ENCODE results near the gene IGSF9. TPM values are rescaled to one million over a fixed set of nuclear protein-coding genes. Genes with fewer than 3 reads are reported as not detected.

Gene IGSF9
- total RNA-seq, 1 experiment from 2014 or later = 7.1 TPM

GRCh38 chr1:159879977-159880376, 65.4 kb downstream of the IGSF9 start:
- ChIA-PET POLR2A (ENCODE audit: low non-redundant PET) (no interaction called here), CTCF (no interaction called here)
- DNase-seq (ENCODE audit: low spot score) = peak; percentile 36
- Histone ChIP-seq H3K4me1 (ENCODE audit: insufficient read depth, low read length, poor library complexity, severe bottlenecking) (peaks cover 13% of the 10 kb centered on the region), H3K27me3 (replicated peaks; ENCODE audit: insufficient read depth, low read depth, low read length, poor library complexity) (no peaks in the 10 kb centered on the region), H3K4me3 (ENCODE audit: low read depth, low read length, poor library complexity, severe bottlenecking) (no peak overlapping the region), H3K9me3 (ENCODE audit: low read depth, low read length, poor library complexity, severe bottlenecking) (no peaks in the 10 kb centered on the region), H3K36me3 (ENCODE audit: insufficient read depth, low read length, poor library complexity, severe bottlenecking) (no peaks in the 10 kb centered on the region), H3K27ac (ENCODE audit: low read depth, low read length, poor library complexity, severe bottlenecking) (no peak overlapping the region)
- BruUV-seq (replicated peaks) = no TSS peak
- intact Hi-C loops (cut with micrococcal nuclease; ENCODE audit: unreplicated experiment) = no loop called here
- TF ChIP-seq EZH2 (IDR thresholded peaks at IDR 0.05; ENCODE audit: borderline replicate concordance, low read depth, low read length, poor library complexity, severe bottlenecking) = no peak
- TF ChIP-seq, protein P1, sequence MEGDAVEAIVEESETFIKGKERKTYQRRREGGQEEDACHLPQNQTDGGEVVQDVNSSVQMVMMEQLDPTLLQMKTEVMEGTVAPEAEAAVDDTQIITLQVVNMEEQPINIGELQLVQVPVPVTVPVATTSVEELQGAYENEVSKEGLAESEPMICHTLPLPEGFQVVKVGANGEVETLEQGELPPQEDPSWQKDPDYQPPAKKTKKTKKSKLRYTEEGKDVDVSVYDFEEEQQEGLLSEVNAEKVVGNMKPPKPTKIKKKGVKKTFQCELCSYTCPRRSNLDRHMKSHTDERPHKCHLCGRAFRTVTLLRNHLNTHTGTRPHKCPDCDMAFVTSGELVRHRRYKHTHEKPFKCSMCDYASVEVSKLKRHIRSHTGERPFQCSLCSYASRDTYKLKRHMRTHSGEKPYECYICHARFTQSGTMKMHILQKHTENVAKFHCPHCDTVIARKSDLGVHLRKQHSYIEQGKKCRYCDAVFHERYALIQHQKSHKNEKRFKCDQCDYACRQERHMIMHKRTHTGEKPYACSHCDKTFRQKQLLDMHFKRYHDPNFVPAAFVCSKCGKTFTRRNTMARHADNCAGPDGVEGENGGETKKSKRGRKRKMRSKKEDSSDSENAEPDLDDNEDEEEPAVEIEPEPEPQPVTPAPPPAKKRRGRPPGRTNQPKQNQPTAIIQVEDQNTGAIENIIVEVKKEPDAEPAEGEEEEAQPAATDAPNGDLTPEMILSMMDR (conservative IDR thresholded peaks at IDR 0.05; ENCODE audit: low read depth, low read length) = no peak

- TF ChIP-seq, protein P1 (conservative IDR thresholded peaks at IDR 0.05; ENCODE audit: low read depth, low read length) = no peak
- no peak for TF ChIP-seq EZH2 (IDR thresholded peaks at IDR 0.05; ENCODE audit: borderline replicate concordance, low read depth, low read length, poor library complexity, severe bottlenecking)
- Histone ChIP-seq H3K9me3 (ENCODE audit: low read depth, low read length, poor library complexity, severe bottlenecking) (no peaks in the 10 kb centered on the region), H3K27me3 (replicated peaks; ENCODE audit: insufficient read depth, low read depth, low read length, poor library complexity) (no peaks in the 10 kb centered on the region), H3K4me3 (ENCODE audit: low read depth, low read length, poor library complexity, severe bottlenecking) (no peak overlapping the region), H3K36me3 (ENCODE audit: insufficient read depth, low read length, poor library complexity, severe bottlenecking) (no peaks in the 10 kb centered on the region), H3K27ac (ENCODE audit: low read depth, low read length, poor library complexity, severe bottlenecking) (no peak overlapping the region), H3K4me1 (ENCODE audit: insufficient read depth, low read length, poor library complexity, severe bottlenecking) (peaks cover 13% of the 10 kb centered on the region)
- DNase-seq (ENCODE audit: low spot score) = no peak
- no TSS peak for BruUV-seq (replicated peaks)
- intact Hi-C loops (cut with micrococcal nuclease; ENCODE audit: unreplicated experiment) = no loop called here
- CTCF ChIA-PET = no interaction called here
- POLR2A ChIA-PET (ENCODE audit: low non-redundant PET) = no interaction called here
These were observed 66.3 kb downstream of the IGSF9 start for GRCh38 chr1:159879136-159879535.

DNA sequence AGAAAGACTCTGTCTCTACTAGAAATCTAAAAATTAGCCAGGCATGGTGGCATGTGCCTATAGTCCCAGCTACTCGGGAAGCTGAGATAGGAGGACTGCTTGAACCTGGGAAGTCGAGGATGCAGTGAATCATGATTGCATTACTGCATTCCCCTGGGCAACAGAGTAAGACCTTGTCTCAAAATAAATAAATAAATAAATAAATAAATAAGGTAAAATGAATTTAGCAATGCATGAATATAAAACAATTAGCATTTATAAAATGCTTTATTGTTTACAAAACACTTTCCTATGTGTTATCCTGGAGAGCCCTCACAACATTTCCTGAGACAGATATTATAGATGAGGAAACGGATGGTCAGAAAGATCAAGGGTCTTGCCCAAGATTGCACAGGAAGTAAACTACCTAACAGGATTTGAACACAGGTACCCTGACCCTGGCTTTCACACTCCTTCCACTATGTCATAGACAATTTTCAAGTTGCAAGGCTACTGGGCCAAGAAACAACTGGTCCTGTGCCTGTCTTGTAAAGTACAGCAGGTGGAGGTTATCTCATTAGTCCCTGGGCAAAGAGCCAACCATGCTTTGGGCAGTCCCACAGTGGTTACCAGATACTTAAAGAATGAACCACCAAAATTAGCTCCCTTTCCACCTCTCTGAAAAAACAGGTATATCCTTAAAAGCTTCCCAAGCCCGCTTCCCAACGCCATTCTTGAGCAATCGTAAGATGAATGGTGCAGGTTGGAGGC, 67.5 kb downstream of the IGSF9 start:
- no peak for DNase-seq (ENCODE audit: low spot score)
- Histone ChIP-seq H3K4me1 (ENCODE audit: insufficient read depth, low read length, poor library complexity, severe bottlenecking) (peaks cover 15% of the 10 kb centered on the region), H3K36me3 (ENCODE audit: insufficient read depth, low read length, poor library complexity, severe bottlenecking) (no peaks in the 10 kb centered on the region), H3K27me3 (replicated peaks; ENCODE audit: insufficient read depth, low read depth, low read length, poor library complexity) (no peaks in the 10 kb centered on the region), H3K27ac (ENCODE audit: low read depth, low read length, poor library complexity, severe bottlenecking) (no peak overlapping the region), H3K9me3 (ENCODE audit: low read depth, low read length, poor library complexity, severe bottlenecking) (no peaks in the 10 kb centered on the region), H3K4me3 (ENCODE audit: low read depth, low read length, poor library complexity, severe bottlenecking) (no peak overlapping the region)
- CTCF ChIA-PET = no interaction called here
- no TSS peak for BruUV-seq (replicated peaks)
- TF ChIP-seq, protein P1 (conservative IDR thresholded peaks at IDR 0.05; ENCODE audit: low read depth, low read length) = no peak
- TF ChIP-seq EZH2 (IDR thresholded peaks at IDR 0.05; ENCODE audit: borderline replicate concordance, low read depth, low read length, poor library complexity, severe bottlenecking) = no peak
- POLR2A ChIA-PET (ENCODE audit: low non-redundant PET) = no interaction called here
- intact Hi-C loops (cut with micrococcal nuclease; ENCODE audit: unreplicated experiment) = no loop called here

Small RNA genes lying within 50 kb of the gene (microRNA-seq; reads per million reads assigned to microRNA genes)
- not detected for gene MIR4259

Other genes starting within 250 kb of the IGSF9 start
- gene CRP, start 231.0 kb downstream of the IGSF9 start, total RNA-seq (2021) = not detected in 2 replicates
- 27.9 and 31.0 TPM in 2 replicates for gene DUSP23, start 164.7 kb downstream of the IGSF9 start, total RNA-seq (2021)
- 0.15 TPM in 1 of 2 replicates, not detected in the other for gene FCRL6, start 143.3 kb downstream of the IGSF9 start, total RNA-seq (2021)
- gene SLAMF8, start 118.7 kb downstream of the IGSF9 start, total RNA-seq (2021) = not detected in 2 replicates
- not detected in 2 replicates for gene VSIG8, start 83.0 kb downstream of the IGSF9 start, total RNA-seq (2021)
- 1.5 and 3.6 TPM in 2 replicates for gene CFAP45, start 45.4 kb downstream of the IGSF9 start, total RNA-seq (2021)
- gene TAGLN2, start 20.1 kb downstream of the IGSF9 start, total RNA-seq (2021) = 155 and 198 TPM in 2 replicates
- not detected in 2 replicates for gene SLAMF9, start 8.6 kb upstream of the IGSF9 start, total RNA-seq (2021)
- gene PIGM, start 86.4 kb upstream of the IGSF9 start, total RNA-seq (2021) = 4.6 and 5.3 TPM in 2 replicates
- not detected in 2 replicates for gene KCNJ10, start 124.5 kb upstream of the IGSF9 start, total RNA-seq (2021)
- not detected in 2 replicates for gene KCNJ9, start 135.9 kb upstream of the IGSF9 start, total RNA-seq (2021)
- gene IGSF8, start 153.0 kb upstream of the IGSF9 start, total RNA-seq (2021) = 14.0 and 18.1 TPM in 2 replicates
- not detected in 2 replicates for gene ATP1A2, start 170.1 kb upstream of the IGSF9 start, total RNA-seq (2021)
- gene ATP1A4, start 206.0 kb upstream of the IGSF9 start, total RNA-seq (2021) = not detected in 2 replicates
- gene CASQ1, start 245.0 kb upstream of the IGSF9 start, total RNA-seq (2021) = not detected in 2 replicates